Spleen (tissue), 11 donors: ENCODE results near the gene APOBEC3G. TPM values are rescaled to one million over a fixed set of nuclear protein-coding genes. Genes with fewer than 3 reads are reported as not detected.
A peak's percentile ranks its signal among the peaks of the same experiment; 100 is the strongest.

Experiments used
- DNase-seq: peaks from one replicate; pipeline ENCODE4 v3.0.0-alpha.2; 2020
- H3K27ac ChIP-seq, 8 donors: fragments of 200-600 bp; sonication (generic) in 7 of 8; 1 replicate in 4 of 8; 2 replicates in 4 of 8; pipeline versions ENCODE4 v1.5.0 to v1.8.0; 2016 to 2021; ENCODE audit warnings: inconsistent platforms in 4 of 8, mild to moderate bottlenecking in 4 of 8, moderate library complexity in 1 of 8
- H3K27me3 ChIP-seq, 7 donors: fragments of 200-600 bp; sonication (generic) in 6 of 7; replicated peaks in 1 of 7; 1 replicate in 4 of 7; 2 replicates in 3 of 7; pipeline versions ENCODE4 v1.5.0 to v1.8.0; 2016 to 2021; ENCODE audit warnings: inconsistent platforms in 3 of 7, mild to moderate bottlenecking in 1 of 7
- H3K36me3 ChIP-seq, 6 donors: fragments of 200-600 bp; sonication (generic) in 5 of 6; 1 replicate in 4 of 6; 2 replicates in 2 of 6; pipeline versions ENCODE4 v1.5.0 to v1.8.0; 2016 to 2021; ENCODE audit warnings: inconsistent platforms in 2 of 6
- H3K4me1 ChIP-seq, 6 donors: fragments of 200-600 bp; sonication (generic) in 5 of 6; 1 replicate in 3 of 6; 2 replicates in 3 of 6; pipeline versions ENCODE4 v1.5.0 to v1.8.0; 2016 to 2021; ENCODE audit warnings: inconsistent platforms in 3 of 6
- H3K4me3 ChIP-seq, 8 donors: fragments of 200-600 bp; sonication (generic) in 7 of 8; 1 replicate in 4 of 8; 2 replicates in 4 of 8; pipeline versions ENCODE4 v1.5.0 to v1.8.0; 2016 to 2021; ENCODE audit warnings: inconsistent platforms in 4 of 8, mild to moderate bottlenecking in 4 of 8, moderate library complexity in 2 of 8
- H3K9me3 ChIP-seq, 8 donors: fragments of 200-600 bp; sonication (generic) in 7 of 8; 1 replicate in 4 of 8; 2 replicates in 4 of 8; pipeline versions ENCODE4 v1.5.0 to v1.8.0; 2016 to 2021; ENCODE audit warnings: inconsistent platforms in 4 of 8
- CTCF ChIP-seq, 11 experiments: fragments of 200-600 bp in 7 of 11; fragments of 450-650 bp in 4 of 11; sonication (generic) in 4 of 11; IDR thresholded peaks in 8 of 11; conservative IDR thresholded peaks in 3 of 11; 1 replicate in 7 of 11; 2 replicates in 4 of 11; pipeline versions ENCODE4 v1.4.0 to v1.8.0; 2016 to 2021; ENCODE audit warnings: antibody characterized with exemption in 11 of 11, inconsistent platforms in 4 of 11, mild to moderate bottlenecking in 1 of 11
- POLR2A ChIP-seq, 3 donors: fragments of 450-650 bp; IDR thresholded peaks; one replicate each; pipeline ENCODE4 v1.5.1; 2017; ENCODE audit warnings: antibody characterized with exemption in 3 of 3, mild to moderate bottlenecking in 1 of 3
- POLR2AphosphoS5 ChIP-seq, 3 donors: sonication (generic); formaldehyde crosslinking; IDR thresholded peaks; one replicate each; pipeline ENCODE4 v1.5.1; 2017; ENCODE audit warnings: antibody characterized with exemption in 3 of 3
- WGBS, 5 donors: extraction: QIAGEN DNeasy Blood & Tissue Kit in 3 of 5; methylation state at CpG; one replicate each; pipeline versions ENCODE4 v1.1.5 to v1.1.7; 2013 to 2018; 5-methylcytosine and 5-hydroxymethylcytosine counted together
- intact Hi-C: fragments of 100-400 bp; cut with DNase I; formaldehyde crosslinking; loops from one replicate; pipeline ENCODE4 v1.15.0; 2023; ENCODE audit warnings: low total_unique reads
- polyA plus RNA-seq, 3 donors: library from polyadenylated mRNA; stranded (reverse); fragments of 200-250 nt; gene quantifications; one replicate each; pipeline ENCODE4 v1.2.1, GENCODE V29; 2013
- total RNA-seq, 7 donors: library from RNA; depleted of rRNA in 3 of 7; stranded (reverse); fragments of >200 nt in 3 of 7; fragmentation: NEBNext Ultra II Directional in 4 of 7; extraction: Animal tissue kit (Norgen Biotek cat#: 25700) in 4 of 7; gene quantifications; one replicate each; pipeline versions ENCODE4 v1.1.0 to v1.2.1, GENCODE V29; 2016 to 2021
- donor health status: healthy with polysubstance abuse.
- donor health status: DM: no; HTN: no; CAD: no; lungs with moderate emphysema.
- donor health status: DM: no; HTN: no; CAD: no.
- donor health status: Bipolar disorder and iron deficiency.
- donor health status: healthy.
- donor health status: DM: no; HTN: no; CAD: no.
- donor health status: DM: yes; HTN: yes; CAD: no.

The APOBEC3G gene
- total and polyA plus RNA-seq, 10 donors: 44.3 to 72.8 (median 52.0) TPM

- intact Hi-C loops: no loop called here
- H3K36me3 ChIP-seq: peaks cover 0 to 64% (median 25%) of the 10 kb centered on the region in 6 donors
- peaks cover 20 to 86% (median 58%) of the 10 kb centered on the region in 6 donors for H3K4me1 ChIP-seq
- TF ChIP-seq POLR2A (IDR thresholded peaks at IDR 0.05) (no peak), POLR2AphosphoS5 (IDR thresholded peaks at IDR 0.05) (no peak), CTCF (IDR thresholded peaks at IDR 0.05 in 8 of 11, conservative IDR thresholded peaks at IDR 0.05 in 3 of 11) (no peak)
- no peaks in the 10 kb centered on the region for H3K9me3 ChIP-seq
- DNase-seq: peak; percentile 51
- no peaks in the 10 kb centered on the region for H3K27me3 ChIP-seq
- H3K27ac ChIP-seq: peak overlapping the region in 3 of 8 donors; percentile 46 to 91 (median 78)
- H3K4me3 ChIP-seq: peak overlapping the region in 1 of 8 donors; percentile 27
- 82 to 91% (median 89%) methylated on average over 12 of the region's 12 CpGs for WGBS, 5 donors
These were observed 3.9 kb downstream of the APOBEC3G start for GRCh38 chr22:39081016-39081415.

- H3K4me3 ChIP-seq: no peak overlapping the region
- H3K27ac ChIP-seq: peak overlapping the region in 3 of 8 donors; percentile 33 to 78 (median 46)
- H3K9me3 ChIP-seq: no peaks in the 10 kb centered on the region
- DNase-seq: peak; percentile 36
- intact Hi-C loops: no loop called here
- 73 to 84% (median 81%) methylated on average over 8 of the region's 8 CpGs for WGBS, 5 donors
- H3K36me3 ChIP-seq: peaks cover 0 to 70% (median 27%) of the 10 kb centered on the region in 6 donors
- peaks cover 20 to 85% (median 52%) of the 10 kb centered on the region in 6 donors for H3K4me1 ChIP-seq
- no peak for TF ChIP-seq POLR2AphosphoS5 (IDR thresholded peaks at IDR 0.05)
- TF ChIP-seq POLR2A (IDR thresholded peaks at IDR 0.05): no peak
- no peaks in the 10 kb centered on the region for H3K27me3 ChIP-seq
These were observed 4.5 kb downstream of the APOBEC3G start for GRCh38 chr22:39081598-39081997.

- Histone ChIP-seq H3K36me3 (peaks cover 0 to 80% (median 29%) of the 10 kb centered on the region in 6 donors), H3K4me1 (peaks cover 13 to 86% (median 42%) of the 10 kb centered on the region in 6 donors), H3K4me3 (no peak overlapping the region), H3K27me3 (no peaks in the 10 kb centered on the region), H3K27ac (peak overlapping the region in 3 of 8 donors; percentile 26 to 49 (median 41)), H3K9me3 (no peaks in the 10 kb centered on the region)
- TF ChIP-seq CTCF (IDR thresholded peaks at IDR 0.05 in 8 of 11, conservative IDR thresholded peaks at IDR 0.05 in 3 of 11) (no peak), POLR2AphosphoS5 (IDR thresholded peaks at IDR 0.05) (peak in 1 of 3 donors; percentile 5)
- intact Hi-C loops: no loop called here
- peak; percentile 60 for DNase-seq
- 79 to 84% (median 82%) methylated on average over 10 to 14 of the region's 14 CpGs for WGBS, 5 donors
These were observed 6.4 kb downstream of the APOBEC3G start for GRCh38 chr22:39083212-39084165.

- Histone ChIP-seq H3K36me3 (peaks cover 0 to 75% (median 29%) of the 10 kb centered on the region in 6 donors), H3K4me1 (peaks cover 12 to 84% (median 37%) of the 10 kb centered on the region in 6 donors), H3K27ac (peak overlapping the region in 1 of 8 donors; percentile 0), H3K27me3 (no peaks in the 10 kb centered on the region), H3K9me3 (no peaks in the 10 kb centered on the region), H3K4me3 (no peak overlapping the region)
- intact Hi-C loops: no loop called here
- WGBS, 5 donors: 80 to 99% (median 95%) methylated on average over 1 to 8 of the region's 8 CpGs
- peak; percentile 54 for DNase-seq
- TF ChIP-seq POLR2A (IDR thresholded peaks at IDR 0.05) (no peak), CTCF (IDR thresholded peaks at IDR 0.05 in 8 of 11, conservative IDR thresholded peaks at IDR 0.05 in 3 of 11) (no peak), POLR2AphosphoS5 (IDR thresholded peaks at IDR 0.05) (peak in 1 of 3 donors; percentile 17)
These were observed 7.6 kb downstream of the APOBEC3G start for GRCh38 chr22:39084666-39085065.
